NCI-H1105 (cell line): ENCODE data around the gene ANKRD40CL.
"Not testable (repeated sequence)": the region's sequence is repeated elsewhere in the genome, so short reads cannot be mapped to it uniquely, and the experiment has no call there.

ENCODE experiments used
- DNase-seq: peaks from one replicate; lab custom pipeline; 2025; lab: John Stamatoyannopoulos, UW

Gene ANKRD40CL, protein sequence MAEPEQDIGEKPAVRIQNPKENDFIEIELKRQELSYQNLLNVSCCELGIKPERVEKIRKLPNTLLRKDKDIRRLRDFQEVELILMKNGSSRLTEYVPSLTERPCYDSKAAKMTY

DNA sequence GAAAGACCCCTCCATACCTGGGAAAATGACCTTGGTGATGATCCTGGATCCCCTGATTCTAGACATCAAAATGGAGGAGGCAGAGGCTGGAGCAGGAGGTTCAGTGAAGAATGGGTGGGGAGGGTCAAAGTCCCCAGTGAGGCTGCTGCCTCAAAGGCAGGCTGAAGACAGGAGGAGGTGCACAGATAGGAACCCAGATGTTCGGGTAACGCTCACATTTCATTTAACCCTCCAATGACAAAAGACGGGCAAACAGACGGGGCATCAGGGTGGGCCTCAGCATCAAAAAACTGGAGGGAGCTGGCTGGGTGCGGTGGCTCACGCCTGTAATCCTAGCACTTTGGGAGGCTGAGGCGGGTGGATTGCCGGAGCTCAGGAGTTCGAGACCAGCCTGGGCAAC is at the start of gene ANKRD40CL:
ANKRD40CL (minus strand) TSS at position 73 of the 400 bp plus-strand sequence. CDS start 605 bp downstream, outside the sequence.
- no peak for DNase-seq

DNA sequence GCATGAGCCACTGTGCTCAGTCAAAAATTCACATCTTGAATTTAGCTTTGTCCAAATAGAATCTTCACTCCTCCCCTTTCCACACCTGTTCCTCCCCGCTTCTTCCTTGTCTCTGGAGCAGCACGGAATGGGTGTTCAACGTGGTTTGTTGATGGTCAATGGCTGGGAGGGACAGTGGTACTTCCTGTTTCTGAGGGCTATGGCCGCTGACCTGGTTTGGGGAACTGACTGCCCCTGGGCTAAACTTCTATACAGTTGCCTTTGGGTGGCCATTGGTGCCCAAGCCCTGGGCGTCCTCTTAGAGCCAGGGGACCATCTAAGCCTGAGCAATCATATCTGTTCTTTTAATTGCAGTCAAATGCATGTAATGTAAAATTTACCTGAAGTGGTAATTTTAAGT is 49.0 kb upstream of the ANKRD40CL start:
- no peak for DNase-seq

DNA sequence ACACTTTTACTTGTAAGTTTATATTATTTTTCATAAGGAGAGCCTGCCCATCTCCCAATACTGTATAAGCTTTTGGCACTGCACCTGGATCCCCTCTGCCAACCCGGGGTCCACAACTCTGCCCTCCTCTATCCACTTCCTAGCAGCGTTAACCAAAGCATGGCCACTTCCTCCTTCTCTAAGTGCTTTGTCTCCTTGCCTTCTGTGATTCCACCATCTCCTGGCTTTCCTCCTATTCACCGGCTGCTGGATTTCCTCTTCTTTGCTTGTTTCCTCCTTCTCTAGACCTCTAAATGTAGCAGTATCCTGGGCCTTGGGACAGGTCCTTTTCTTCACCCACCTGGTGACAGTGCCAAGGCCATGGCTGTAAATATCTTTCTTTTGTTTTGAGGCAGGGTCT is 48.1 kb upstream of the ANKRD40CL start:
- DNase-seq, result no peak

DNA sequence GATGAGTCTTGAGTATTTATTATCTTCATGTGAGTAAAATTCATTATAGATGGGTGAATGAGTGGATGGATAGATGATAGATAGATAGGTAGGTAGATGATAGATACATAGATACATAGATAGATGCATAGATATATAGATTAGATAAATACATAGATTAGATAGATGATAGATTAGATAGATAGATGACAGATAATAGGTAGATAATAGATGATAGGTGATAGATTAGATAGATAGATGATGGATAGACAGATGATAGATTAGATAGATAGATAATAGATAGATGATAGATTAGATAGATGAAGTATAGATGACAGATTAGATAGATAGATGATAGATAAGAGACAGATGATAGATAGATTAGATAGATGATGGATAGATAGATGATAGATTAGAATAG is 46.3 kb upstream of the ANKRD40CL start:
- DNase-seq, result no peak

DNA sequence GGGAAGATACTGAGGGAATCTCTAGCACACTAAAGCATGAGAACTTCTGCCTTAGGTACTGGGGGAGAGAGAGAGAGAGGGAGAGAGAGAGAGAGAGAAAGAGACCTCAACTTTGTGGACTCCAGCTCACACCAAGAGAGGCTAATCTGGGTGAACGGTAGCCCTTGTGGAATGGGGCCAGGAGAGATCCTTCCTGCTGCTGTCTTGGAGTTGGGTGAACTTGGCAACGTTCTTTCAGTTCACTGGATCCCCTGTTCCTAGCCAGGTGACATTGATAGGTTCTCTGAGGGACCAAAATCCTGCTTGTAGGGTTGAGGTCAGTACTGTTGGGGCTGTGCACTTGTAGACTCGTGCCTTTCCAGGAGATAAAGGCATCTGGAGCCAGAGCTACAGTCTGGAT is 41.6 kb upstream of the ANKRD40CL start:
- DNase-seq, result no peak

DNA sequence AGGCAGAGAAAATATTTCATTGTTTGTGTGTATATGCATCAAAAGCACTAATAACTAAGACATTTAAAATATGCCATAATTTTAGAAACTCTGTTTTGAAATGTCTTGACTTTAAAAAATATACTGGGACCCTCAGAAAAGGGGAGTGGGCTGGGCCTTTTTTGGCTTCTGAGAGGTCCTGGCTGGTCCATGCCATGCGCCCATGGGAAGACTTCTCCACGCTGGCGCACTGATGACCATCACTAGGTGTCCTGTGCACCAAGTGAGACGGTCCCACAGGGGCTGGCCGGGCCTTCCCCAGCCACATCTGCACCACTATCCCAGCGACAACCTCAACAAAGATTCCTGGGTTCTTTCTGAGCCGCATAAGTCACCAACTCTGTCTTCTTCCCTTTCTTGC is 41.1 kb upstream of the ANKRD40CL start:
- no peak for DNase-seq

DNA sequence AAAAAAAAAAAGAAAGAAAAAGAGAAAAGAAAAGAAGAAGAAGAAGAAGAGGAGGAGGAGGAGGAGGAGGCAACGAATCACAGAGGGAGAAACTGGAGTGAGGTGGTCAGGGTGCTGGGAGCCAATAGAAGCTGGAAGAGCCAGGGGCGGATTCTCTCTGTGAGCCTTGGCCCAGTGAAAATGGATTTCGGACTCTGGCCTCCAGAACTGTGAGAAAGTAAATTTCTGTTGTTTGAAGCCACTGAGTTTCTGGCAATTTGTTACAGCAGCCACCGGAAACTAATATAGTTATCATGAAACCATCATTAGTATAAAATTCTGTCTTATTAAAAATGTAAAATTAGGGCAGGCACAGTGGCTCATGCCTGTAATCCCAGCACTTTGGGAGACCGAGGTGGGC is 40.4 kb upstream of the ANKRD40CL start:
- no peak for DNase-seq

DNA sequence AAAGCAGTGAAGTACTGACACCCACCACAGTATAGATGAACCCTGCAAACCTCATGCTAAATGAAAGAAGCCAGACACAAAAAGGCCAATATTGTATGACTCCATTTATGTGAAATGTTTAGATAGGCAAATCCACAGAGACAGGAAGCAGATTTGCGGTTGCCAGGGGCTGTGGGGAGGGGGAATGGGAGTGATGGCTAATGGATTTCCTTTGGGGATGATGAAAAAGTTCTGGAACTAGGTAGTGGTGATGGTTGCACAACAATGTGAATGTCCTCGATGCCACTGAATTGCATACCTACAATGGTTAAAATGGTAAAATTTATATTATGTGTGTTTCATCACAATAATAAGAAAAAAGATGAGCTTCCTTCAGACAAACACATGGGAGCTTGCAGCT is 39.7 kb upstream of the ANKRD40CL start:
- DNase-seq, result no peak

DNA sequence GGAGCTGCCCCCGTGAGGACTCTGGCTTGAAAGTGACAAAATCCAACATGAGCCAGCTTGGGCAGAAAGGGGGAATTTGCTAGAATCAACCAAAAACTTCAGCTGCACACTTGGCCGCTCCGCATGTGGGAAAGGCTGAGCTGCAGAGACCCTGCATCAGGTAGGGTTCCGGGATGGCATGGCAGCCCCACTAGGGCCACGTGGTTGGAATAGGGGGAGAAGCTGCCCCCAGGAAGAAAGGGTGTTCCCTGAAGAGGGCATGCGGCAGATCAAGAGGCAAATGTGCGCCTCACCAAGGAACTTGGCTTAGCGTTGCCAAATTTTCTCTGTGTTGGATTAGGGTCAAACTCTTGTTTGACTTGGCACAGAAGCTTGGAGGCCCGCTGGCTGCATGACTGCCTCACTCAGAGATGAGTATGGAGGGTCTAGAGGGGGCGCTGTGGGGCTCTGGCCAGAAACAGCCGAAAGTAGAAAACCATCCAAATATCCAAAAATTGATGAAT is 38.9 kb upstream of the ANKRD40CL start:
- no peak for DNase-seq

DNA sequence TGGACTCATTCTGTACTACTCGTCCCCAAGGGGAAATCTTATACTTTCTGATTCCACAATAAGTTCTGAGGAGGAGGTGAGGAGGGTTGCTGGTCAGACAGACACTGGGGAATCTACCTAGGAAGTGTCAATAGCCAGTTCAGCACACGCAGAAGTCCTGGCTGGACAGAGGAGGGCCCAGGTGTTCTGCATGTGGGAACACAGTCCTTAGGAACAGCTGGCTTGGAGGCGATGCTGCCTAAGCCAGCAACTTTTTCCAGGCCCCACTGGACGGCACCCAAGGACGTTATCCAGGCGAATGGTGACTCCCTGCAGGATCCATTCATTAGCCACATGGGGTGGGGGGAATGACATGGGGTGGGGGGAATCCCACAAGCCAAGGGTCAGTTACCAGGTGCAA is 38.2 kb upstream of the ANKRD40CL start:
- no peak for DNase-seq

DNA sequence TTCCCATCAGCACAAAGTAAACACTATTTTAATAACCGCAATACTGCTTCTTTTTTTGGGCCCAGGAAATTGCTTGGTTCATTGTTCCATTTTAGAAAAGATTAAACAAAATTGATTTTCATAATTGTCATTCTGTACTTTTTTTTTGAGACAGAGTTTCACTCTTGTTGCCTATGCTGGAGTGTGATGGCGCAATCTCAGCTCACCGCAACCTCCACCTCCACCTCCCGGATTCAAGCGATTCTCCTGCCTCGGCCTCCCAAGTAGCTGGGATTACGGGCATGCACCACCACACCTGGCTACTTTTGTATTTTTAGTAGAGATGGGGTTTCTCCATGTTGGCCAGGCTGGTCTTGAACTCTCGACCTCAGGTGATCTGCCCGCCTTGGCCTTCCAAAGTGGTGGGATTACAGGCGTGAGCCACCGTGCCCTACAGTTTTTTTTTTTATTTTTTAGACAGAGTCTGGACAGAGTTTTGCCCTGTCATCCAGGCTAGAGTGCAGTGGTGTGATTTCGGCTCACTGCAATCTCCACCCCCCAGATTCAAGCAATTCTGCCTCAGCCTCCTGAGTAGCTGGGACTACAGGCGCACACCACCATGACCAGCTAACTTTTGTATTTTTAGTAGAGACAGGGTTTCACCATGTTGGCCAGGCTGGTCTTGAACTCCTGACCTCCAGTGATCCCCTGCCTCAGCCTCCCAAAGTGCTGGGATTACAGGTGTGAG is 37.6 kb upstream of the ANKRD40CL start:
- DNase-seq, result not testable (repeated sequence)

DNA sequence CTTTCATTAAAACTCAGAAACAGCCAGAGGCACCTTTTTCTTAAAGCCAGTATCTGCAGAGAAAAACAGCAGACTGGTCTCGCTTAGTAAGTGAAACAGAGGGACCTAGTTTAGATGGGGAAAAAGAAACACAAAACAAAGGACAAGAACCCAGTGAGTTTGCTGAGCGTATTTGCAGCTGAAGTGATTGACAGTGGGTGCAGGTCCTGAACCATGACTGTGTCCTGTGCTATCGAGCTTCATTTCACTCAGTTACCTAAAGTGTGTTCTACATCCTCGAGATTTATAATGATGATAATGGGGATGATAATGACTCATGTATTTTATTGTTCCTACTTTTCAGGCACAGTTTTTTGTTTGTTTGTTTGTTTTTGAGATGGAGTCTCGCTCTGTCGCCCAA is 36.4 kb upstream of the ANKRD40CL start:
- no peak for DNase-seq

DNA sequence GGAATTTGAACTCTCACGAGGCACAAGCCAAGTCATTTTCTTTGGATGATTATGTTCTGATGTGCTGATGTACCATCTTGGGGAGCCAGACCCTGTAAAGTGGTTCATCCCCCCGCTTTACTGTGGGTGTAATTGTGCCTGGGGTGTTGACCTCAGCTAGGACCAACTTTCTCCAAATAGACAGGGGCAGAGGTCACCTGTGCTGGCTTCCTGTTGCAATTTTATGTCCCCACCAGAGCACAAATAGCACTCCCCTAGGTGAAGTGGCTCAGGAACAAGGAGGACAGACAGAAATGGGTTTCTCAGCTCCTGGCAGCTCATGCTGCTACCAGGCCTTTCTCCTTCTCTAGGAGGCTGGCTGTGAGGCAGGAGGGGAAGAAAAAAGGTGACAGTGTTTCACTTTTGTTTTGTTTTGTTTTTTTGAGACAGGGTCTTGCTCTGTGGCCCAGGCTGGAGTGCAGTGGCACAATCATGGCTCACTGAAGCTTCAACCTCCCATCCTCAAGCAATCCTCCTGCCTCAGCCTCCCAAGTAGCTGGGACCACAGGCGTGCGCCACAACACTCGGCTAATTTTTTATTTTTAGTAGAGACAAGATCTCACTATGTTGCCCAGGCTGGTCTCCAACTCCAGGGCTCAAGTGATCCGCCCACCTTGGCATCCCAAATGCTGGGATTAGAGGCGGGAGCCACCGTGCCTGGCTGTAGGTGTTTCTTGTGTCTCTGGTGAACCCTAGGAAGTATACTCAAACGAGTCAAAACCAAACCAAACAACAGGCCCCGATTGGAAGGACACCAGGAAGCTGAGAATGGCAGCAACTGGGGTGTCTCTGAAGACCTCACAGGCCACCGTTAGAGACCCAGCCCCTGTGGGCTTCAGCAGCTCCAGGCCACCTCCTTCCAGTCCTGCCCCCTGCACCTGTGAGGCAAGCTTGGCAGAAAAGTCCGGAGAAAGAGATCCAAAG is 35.6 kb upstream of the ANKRD40CL start:
- no peak for DNase-seq

DNA sequence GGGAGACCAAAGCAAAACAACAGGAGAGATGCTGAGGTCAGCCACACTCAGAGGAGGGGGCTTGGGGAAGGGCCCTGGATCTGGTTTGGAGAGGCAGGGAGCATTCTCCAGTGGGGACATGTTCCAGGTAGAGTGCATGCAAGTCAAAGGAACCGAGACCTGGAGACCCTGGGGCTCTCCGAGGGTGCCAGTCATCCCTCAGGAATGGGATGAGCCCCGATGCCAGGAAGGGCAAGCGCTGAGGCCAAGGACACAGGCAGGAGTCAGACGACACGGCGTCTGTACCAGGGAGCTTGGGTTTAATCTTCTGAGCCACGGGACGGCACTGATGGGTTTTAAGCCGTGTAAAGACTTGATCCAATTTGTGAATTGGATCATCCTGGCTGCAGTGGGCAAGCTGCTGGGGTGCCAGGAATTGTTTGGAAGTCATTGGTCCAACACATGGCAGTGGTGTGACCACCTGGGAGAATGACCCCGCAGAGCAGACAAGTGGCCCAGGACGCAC is 32.9 kb upstream of the ANKRD40CL start:
- DNase-seq, result no peak

DNA sequence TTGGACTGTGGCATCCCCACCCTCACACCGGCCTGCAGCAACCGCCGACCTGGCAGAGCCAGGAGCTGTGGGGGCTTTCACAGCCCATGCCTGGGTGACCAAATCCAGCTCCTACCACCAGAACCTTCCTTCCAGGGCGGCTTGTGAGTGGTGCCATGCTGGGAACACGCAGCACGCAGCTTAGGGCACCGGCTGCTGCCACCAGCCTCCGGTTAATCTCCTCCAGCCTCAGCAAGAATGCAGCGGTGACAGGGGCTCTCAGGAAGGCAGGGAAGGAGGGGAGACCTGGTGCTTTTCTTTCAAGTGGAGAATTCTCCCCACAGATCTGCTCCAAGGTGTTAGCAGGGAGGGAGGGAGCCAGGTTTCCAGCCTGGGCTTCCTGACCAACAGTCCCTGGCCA is 32.3 kb upstream of the ANKRD40CL start:
- no peak for DNase-seq

DNA sequence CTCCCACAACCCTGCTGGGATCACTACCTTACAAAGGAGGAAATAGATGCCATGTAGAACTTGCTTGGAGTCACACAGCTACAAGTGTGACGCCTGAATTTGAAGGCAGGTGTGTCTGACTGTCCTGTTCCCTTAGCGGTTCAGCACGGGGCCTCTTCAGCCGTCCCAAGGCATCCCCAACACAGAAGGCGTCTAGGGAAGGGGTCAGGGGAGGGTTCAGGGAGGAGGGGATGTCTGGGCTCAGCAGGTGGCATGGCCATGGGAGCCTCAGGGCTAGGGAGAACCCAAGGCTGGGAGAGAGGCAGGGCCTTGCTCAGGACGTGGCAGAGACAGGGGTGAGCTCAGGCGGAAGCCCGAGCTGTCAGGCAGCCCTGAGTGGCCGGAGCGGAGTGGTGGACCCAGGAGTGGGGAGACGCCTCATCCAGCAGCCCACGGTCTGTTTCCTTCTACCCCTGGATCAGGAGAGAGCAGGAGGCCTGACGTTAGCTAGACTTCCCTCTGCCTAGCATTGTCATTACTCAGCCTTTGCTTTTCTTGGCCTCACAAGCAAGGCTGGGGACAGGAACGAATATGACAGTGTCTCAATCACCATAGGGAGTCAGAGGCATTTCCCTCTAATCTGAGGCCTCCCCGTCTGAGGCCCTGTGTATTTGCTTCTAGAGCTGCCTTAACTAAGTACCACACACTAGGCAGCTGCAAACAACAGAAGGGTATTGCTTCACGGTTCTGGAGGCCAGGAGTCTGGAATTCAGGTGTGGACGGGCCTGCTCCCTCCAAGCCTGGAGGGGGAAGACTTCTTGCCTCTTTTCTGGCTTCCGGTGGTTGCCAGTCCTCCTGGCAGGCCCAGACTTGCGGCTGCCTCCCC is 31.3 kb upstream of the ANKRD40CL start:
- no peak for DNase-seq

DNA sequence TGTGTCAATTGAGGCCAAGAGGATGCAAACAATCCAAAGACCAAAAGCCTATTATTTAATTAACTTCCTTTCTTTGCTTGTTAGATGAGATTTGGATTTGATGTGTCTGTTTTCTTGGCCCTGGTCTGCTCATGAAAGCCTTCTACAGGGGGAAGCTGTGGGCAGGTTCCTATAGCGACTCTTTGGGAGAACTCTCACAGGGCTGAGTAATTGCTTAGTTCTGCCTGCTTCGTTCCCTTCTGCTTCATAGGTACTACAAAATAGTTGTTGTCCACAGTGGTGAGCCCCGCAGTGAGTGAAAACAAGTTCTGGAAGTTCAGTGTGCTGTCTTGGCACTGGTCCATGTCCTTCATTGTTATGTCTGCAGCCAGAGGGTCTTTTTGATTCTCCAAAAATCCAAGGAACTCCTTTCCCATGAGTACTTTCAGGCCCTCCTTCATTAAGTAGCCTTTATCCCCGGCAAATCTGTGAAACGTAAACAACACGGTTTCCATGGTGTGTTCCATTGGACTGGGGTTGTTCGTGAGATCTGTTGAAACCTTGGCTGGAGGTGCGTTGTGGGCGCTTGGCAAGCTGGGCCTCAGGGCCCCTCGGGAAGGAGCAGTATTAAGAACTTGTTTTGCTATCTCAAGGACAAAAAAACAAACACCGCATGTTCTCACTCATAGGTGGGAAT is 30.0 kb upstream of the ANKRD40CL start:
- DNase-seq, result no peak

DNA sequence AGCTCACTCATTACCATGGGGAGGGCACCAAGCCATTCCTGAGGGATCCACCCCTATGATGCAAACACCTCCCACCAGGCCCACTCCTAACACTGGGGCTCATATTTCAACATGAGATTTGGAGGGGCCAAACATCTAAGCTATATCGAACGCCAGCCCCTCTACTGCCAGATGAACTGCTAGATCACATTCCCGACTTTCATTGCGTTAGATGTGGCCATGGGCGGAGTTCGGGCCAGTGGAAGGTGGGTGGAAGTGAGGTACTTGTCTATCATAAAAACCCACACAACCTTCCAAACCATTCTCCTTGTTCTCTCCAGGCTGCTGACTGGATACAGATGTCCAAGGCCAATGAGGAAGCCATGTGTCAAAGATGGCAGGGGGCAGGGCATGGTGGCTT is 27.0 kb upstream of the ANKRD40CL start:
- no peak for DNase-seq

DNA sequence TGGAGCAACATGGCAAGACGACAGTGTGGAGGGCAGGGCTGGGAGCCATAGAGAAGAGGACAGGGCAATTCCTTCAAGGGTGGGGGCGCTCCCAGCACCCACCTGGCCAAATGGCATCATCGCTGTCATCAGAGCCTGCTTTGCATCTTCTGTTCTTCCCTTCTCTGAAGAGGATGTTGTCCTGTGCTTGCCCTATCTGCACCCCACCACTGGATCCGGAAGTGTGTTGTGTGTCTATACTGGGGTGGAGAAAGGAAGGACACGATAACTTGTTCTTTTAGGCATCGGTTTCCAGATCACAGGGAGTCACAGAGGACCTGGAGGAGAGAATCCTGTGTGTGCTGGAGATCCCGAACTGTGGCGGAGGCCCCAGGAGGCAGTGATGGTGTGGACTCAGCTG is 25.7 kb upstream of the ANKRD40CL start:
- no peak for DNase-seq

DNA sequence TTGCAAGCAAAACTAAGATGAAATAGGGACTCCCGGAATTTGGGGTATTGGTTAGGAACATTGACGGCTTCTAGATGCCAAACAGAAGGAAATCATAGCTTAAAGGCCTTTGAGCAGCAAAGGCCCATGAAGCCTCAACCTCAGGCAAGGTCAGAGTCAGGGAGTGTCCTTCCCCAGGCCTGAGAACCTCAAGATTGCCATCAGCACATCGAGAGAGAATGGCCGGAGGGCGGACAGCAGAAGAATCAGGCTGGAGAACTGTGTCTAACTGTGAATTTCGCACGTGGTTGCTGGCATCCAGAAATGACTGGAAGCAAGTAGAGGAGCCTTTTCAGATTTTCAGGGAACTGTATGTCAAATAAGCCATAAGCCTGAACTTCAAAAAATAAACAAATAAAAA is 24.8 kb upstream of the ANKRD40CL start:
- DNase-seq, result no peak

DNA sequence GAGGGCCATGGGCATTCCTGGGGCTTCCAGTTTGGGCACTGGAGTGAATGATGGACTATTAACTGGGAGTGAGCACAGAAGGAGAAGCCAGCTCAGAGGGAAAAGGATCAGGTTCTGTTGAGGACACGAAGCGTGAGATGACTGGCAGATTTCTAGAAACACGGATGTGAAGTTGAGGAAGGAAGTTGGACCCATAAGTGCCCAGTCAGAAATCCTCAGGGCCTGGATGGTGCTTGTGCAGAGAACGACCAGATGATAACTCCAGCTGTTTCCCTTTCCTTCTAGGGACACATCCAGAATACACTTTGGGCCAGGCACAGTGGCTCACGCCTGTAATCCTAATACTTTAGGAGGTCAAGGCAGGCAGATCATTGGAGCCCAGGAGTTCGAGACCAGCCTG is 23.3 kb upstream of the ANKRD40CL start:
- DNase-seq, result no peak
